H1 (cell line): ENCODE results near the gene RNF114. TPM values are rescaled to one million over a fixed set of nuclear protein-coding genes. Genes with fewer than 3 reads are reported as not detected.

Experiments
- CTCF ChIA-PET: fragments of 300-600 bp; sonication (Branson Sonifier 250); formaldehyde crosslinking; loops from one replicate; lab custom pipeline; 2021; ENCODE audit not compliant: partially characterized antibody; lab: Charles Lee
- POLR2A ChIA-PET: fragments of 300-600 bp; sonication (Branson Sonifier 250); formaldehyde crosslinking; loops from one replicate; lab custom pipeline; 2021; ENCODE audit warnings: inconsistent platforms; ENCODE audit not compliant: partially characterized antibody; lab: Charles Lee
- DNase-seq, 2 experiments: peaks; one replicate each; pipeline versions ENCODE4 v3.0.0 to v3.0.0-alpha.2; 2010 to 2022; ENCODE audit warnings: low spot score in 2 of 2, low read depth in 1 of 2, mixed read lengths in 1 of 2
- FAIRE-seq: peaks from 2 replicates; lab custom pipeline; 2011; peaks lifted over from hg19 to GRCh38; lab: Jason Lieb, UNC
- H2AFZ ChIP-seq: 2 replicates; pipeline ENCODE4 v1.8.1; 2012; ENCODE audit warnings: low read length, inconsistent platforms
- H2AK5ac ChIP-seq: 2 replicates; pipeline ENCODE4 v1.6.1; 2013; ENCODE audit warnings: low read depth, low read length
- H2BK120ac ChIP-seq: replicated peaks from 2 replicates; pipeline ENCODE3; 2013; ENCODE audit warnings: low read depth, low read length, inconsistent platforms
- H2BK12ac ChIP-seq: 2 replicates; pipeline ENCODE4 v1.6.1; 2013; ENCODE audit warnings: low read depth, low read length
- H2BK15ac ChIP-seq: 2 replicates; pipeline ENCODE4 v1.6.1; 2013; ENCODE audit warnings: low read length
- H2BK20ac ChIP-seq: 2 replicates; pipeline ENCODE4 v1.6.1; 2013; ENCODE audit warnings: low read length
- H2BK5ac ChIP-seq: 2 replicates; pipeline ENCODE4 v1.6.1; 2013; ENCODE audit warnings: low read depth, low read length
- H3K14ac ChIP-seq: 2 replicates; pipeline ENCODE4 v1.6.1; 2013; ENCODE audit warnings: inconsistent platforms; ENCODE audit not compliant: insufficient read length
- H3K18ac ChIP-seq: 2 replicates; pipeline ENCODE4 v1.6.1; 2013; ENCODE audit warnings: low read length; ENCODE audit errors: extremely low read depth
- H3K23ac ChIP-seq: 2 replicates; pipeline ENCODE4 v1.6.1; 2013; ENCODE audit warnings: inconsistent platforms; ENCODE audit not compliant: insufficient read length
- H3K23me2 ChIP-seq: 2 replicates; pipeline ENCODE4 v1.6.1; 2013; ENCODE audit warnings: low read depth, low read length
- H3K27ac ChIP-seq: 2 replicates; pipeline ENCODE4 v1.6.1; 2011; ENCODE audit warnings: low read depth, low read length, inconsistent platforms
- H3K27me3 ChIP-seq, 4 experiments: replicated peaks in 1 of 4; 1 replicate in 1 of 4; 2 replicates in 3 of 4; pipeline versions ENCODE4 v1.6.1 to v1.8.1; 2011 to 2013; ENCODE audit warnings: low read length in 3 of 4, mild to moderate bottlenecking in 3 of 4, inconsistent platforms in 2 of 4, mixed read lengths in 2 of 4, moderate library complexity in 1 of 4; ENCODE audit not compliant: control insufficient read depth in 3 of 4, insufficient read depth in 3 of 4; ENCODE audit errors: extremely low read depth in 1 of 4
- H3K36me3 ChIP-seq, 4 experiments: 2 replicates each; pipeline versions ENCODE4 v1.6.1 to v1.8.1; 2011 to 2013; ENCODE audit warnings: mild to moderate bottlenecking in 4 of 4, low read length in 3 of 4, moderate library complexity in 2 of 4, control low read depth in 1 of 4, inconsistent platforms in 1 of 4; ENCODE audit not compliant: insufficient read depth in 4 of 4, control insufficient read depth in 2 of 4
- H3K4ac ChIP-seq: replicated peaks from 2 replicates; pipeline ENCODE3; 2013; ENCODE audit warnings: low read length, low read depth, mixed read lengths, inconsistent platforms; ENCODE audit not compliant: insufficient read length
- H3K4me1 ChIP-seq, 4 experiments: replicated peaks in 1 of 4; 1 replicate in 1 of 4; 2 replicates in 3 of 4; pipeline versions ENCODE4 v1.6.1 to v1.8.1; 2011 to 2013; ENCODE audit warnings: low read length in 3 of 4, inconsistent platforms in 2 of 4, mixed read lengths in 1 of 4; ENCODE audit not compliant: insufficient read depth in 4 of 4, control insufficient read depth in 3 of 4
- H3K4me2 ChIP-seq, 2 experiments: 2 replicates each; pipeline versions ENCODE4 v1.6.1 to v1.8.1; 2011 to 2013; ENCODE audit warnings: low read depth in 2 of 2, low read length in 2 of 2, control low read depth in 1 of 2, inconsistent platforms in 1 of 2, mild to moderate bottlenecking in 1 of 2; ENCODE audit not compliant: insufficient read depth in 1 of 2
- H3K4me3 ChIP-seq, 4 experiments: fragments of 200-600, 300-600 bp in 1 of 4; sonication (generic), shearing (Covaris generic), sonication (Bioruptor Twin) in 1 of 4; 2 replicates each; pipeline versions ENCODE4 v1.5.1 to v1.8.1; 2011 to 2016; ENCODE audit warnings: low read length in 4 of 4, low read depth in 3 of 4, control low read depth in 2 of 4, inconsistent platforms in 2 of 4, mild to moderate bottlenecking in 2 of 4, mixed read lengths in 1 of 4, moderate library complexity in 1 of 4; ENCODE audit not compliant: insufficient read depth in 2 of 4; ENCODE audit errors: extremely low read depth in 1 of 4
- H3K56ac ChIP-seq: replicated peaks from 2 replicates; pipeline ENCODE3; 2013; ENCODE audit warnings: low read depth, mild to moderate bottlenecking, mixed read lengths, low read length, inconsistent platforms; ENCODE audit not compliant: insufficient read length
- H3K79me1 ChIP-seq: 2 replicates; pipeline ENCODE4 v1.6.1; 2013; ENCODE audit warnings: low read depth, low read length, control low read depth
- H3K79me2 ChIP-seq, 2 experiments: 2 replicates each; pipeline versions ENCODE4 v1.6.1 to v1.8.1; 2012 to 2013; ENCODE audit warnings: low read length in 2 of 2, mild to moderate bottlenecking in 2 of 2, inconsistent platforms in 1 of 2; ENCODE audit not compliant: insufficient read depth in 2 of 2, control insufficient read depth in 1 of 2
- H3K9ac ChIP-seq, 4 experiments: replicated peaks in 1 of 4; 1 replicate in 1 of 4; 2 replicates in 3 of 4; pipeline versions ENCODE4 v1.6.1 to v1.8.1; 2011 to 2013; ENCODE audit warnings: low read depth in 3 of 4, low read length in 3 of 4, control low read depth in 2 of 4, mild to moderate bottlenecking in 2 of 4, moderate library complexity in 2 of 4, inconsistent platforms in 1 of 4; ENCODE audit errors: extremely low read depth in 1 of 4
- H3K9me3 ChIP-seq, 2 experiments: 2 replicates each; pipeline versions ENCODE4 v1.6.1 to v1.8.1; 2012 to 2013; ENCODE audit warnings: mild to moderate bottlenecking in 2 of 2, moderate library complexity in 2 of 2, control low read depth in 1 of 2, inconsistent platforms in 1 of 2, low read depth in 1 of 2, low read length in 1 of 2, mixed read lengths in 1 of 2; ENCODE audit not compliant: insufficient read depth in 2 of 2
- H4K20me1 ChIP-seq, 2 experiments: replicated peaks in 1 of 2; 2 replicates each; pipeline versions ENCODE3 to v1.8.1; 2011 to 2013; ENCODE audit warnings: inconsistent platforms in 2 of 2, low read length in 2 of 2, mild to moderate bottlenecking in 1 of 2; ENCODE audit not compliant: insufficient read depth in 2 of 2, control insufficient read depth in 1 of 2
- H4K5ac ChIP-seq: 2 replicates; pipeline ENCODE4 v1.6.1; 2013; ENCODE audit warnings: low read length, low read depth, mixed read lengths, inconsistent platforms; ENCODE audit not compliant: insufficient read length
- H4K8ac ChIP-seq: 2 replicates; pipeline ENCODE4 v1.8.0; 2013; ENCODE audit warnings: mild to moderate bottlenecking, moderate library complexity, low read length, inconsistent platforms; ENCODE audit not compliant: insufficient read depth; ENCODE audit errors: extremely low read depth
- H4K91ac ChIP-seq: replicated peaks from 2 replicates; pipeline ENCODE3; 2013; ENCODE audit warnings: low read length, mixed read lengths, inconsistent platforms; ENCODE audit not compliant: insufficient read length
- CBX5 ChIP-seq: fragments of 300-800, 300-1000 bp; sonication (generic); IDR thresholded peaks from 2 replicates; pipeline ENCODE4 v1.7.1; 2016; ENCODE audit warnings: antibody characterized with exemption, low read length, low read depth
- CBX8 ChIP-seq: fragments of 300-800, 300-1000 bp; sonication (generic); IDR thresholded peaks from 2 replicates; pipeline ENCODE4 v1.7.1; 2016; ENCODE audit warnings: low read depth, low read length, borderline replicate concordance
- CEBPB ChIP-seq: IDR thresholded peaks from 2 replicates; pipeline ENCODE4 v1.6.1; 2012; ENCODE audit warnings: low read depth, low read length
- CREB1 ChIP-seq: IDR thresholded peaks from 2 replicates; pipeline ENCODE4 v1.6.1; 2012; ENCODE audit warnings: inconsistent platforms
- NANOG ChIP-seq: IDR thresholded peaks from 2 replicates; pipeline ENCODE4 v1.6.1; 2011; ENCODE audit warnings: low read length, low read depth, mild to moderate bottlenecking, inconsistent platforms; ENCODE audit not compliant: insufficient read depth, poor library complexity, severe bottlenecking
- PHF8 ChIP-seq: fragments of 200-600 bp; sonication (generic); conservative IDR thresholded peaks from 2 replicates; pipeline ENCODE4 v1.7.1; 2012; ENCODE audit warnings: low read depth, mild to moderate bottlenecking, inconsistent platforms, low read length, moderate library complexity
- POLR2A ChIP-seq, 2 experiments: IDR thresholded peaks; 1 replicate in 1 of 2; 2 replicates in 1 of 2; pipeline ENCODE4 v1.6.1; 2011; ENCODE audit warnings: low read depth in 2 of 2, low read length in 2 of 2, mild to moderate bottlenecking in 2 of 2; ENCODE audit errors: control extremely low read depth in 1 of 2
- RBBP5 ChIP-seq: IDR thresholded peaks from 2 replicates; pipeline ENCODE4 v1.7.1; 2012; ENCODE audit warnings: low read depth, mild to moderate bottlenecking, inconsistent platforms, low read length, moderate library complexity, borderline replicate concordance
- RNF2 ChIP-seq: fragments of 200-900, 300-1000 bp; sonication (generic); IDR thresholded peaks from 2 replicates; pipeline ENCODE4 v1.7.1; 2016; ENCODE audit warnings: borderline replicate concordance, low read depth, mild to moderate bottlenecking, antibody characterized with exemption, low read length; ENCODE audit not compliant: poor library complexity, severe bottlenecking; ENCODE audit errors: missing control alignments
- SAP30 ChIP-seq: fragments of 300-600 bp; sonication (generic); IDR thresholded peaks from 2 replicates; pipeline ENCODE4 v1.7.1; 2012; ENCODE audit warnings: low read length, moderate library complexity, mild to moderate bottlenecking, inconsistent platforms; ENCODE audit not compliant: insufficient read depth, insufficient replicate concordance
- SUZ12 ChIP-seq: fragments of 200-600 bp; sonication (generic); IDR thresholded peaks from 2 replicates; pipeline ENCODE4 v1.6.1; 2012; ENCODE audit warnings: mild to moderate bottlenecking, inconsistent platforms, low read length, moderate library complexity, mixed read lengths
- USF2 ChIP-seq: IDR thresholded peaks from 2 replicates; pipeline ENCODE4 v1.6.1; 2011; ENCODE audit warnings: low read length, improper control_type of control experiment
- WGBS, 2 experiments: shearing (Covaris generic) in 1 of 2; methylation state at CpG; one replicate each; pipeline versions ENCODE4 v1.1.6 to v1.1.7; 2013 to 2015; ENCODE audit warnings: low lambda C conversion rate in 2 of 2, mixed read lengths in 2 of 2, inconsistent platforms in 1 of 2, low coverage in 1 of 2, missing lambda C conversion rate in 1 of 2; ENCODE audit not compliant: insufficient replicate concordance in 2 of 2, insufficient coverage in 1 of 2, insufficient read length in 1 of 2; ENCODE audit errors: extremely low coverage in 1 of 2, missing lambda C conversion rate in 1 of 2; 5-methylcytosine and 5-hydroxymethylcytosine counted together
- polyA plus RNA-seq, 7 experiments: library from polyadenylated mRNA; depleted of rRNA in 3 of 7; stranded (reverse) in 5 of 7; unstranded in 2 of 7; fragments of >200 nt in 5 of 7; fragments of 200-250 nt in 2 of 7; gene quantifications; 1 replicate in 5 of 7; 2 replicates in 1 of 7; 4 replicates in 1 of 7; pipeline versions ENCODE4 v1.2.1 to v1.2.3, GENCODE V29; 2011 to 2013; ENCODE audit warnings: missing spikeins in 2 of 7, mixed read lengths in 2 of 7
- total RNA-seq: library from RNA; stranded (reverse); fragmentation: NEBNext Ultra II Directional; extraction: Animal tissue kit (Norgen Biotek cat#: 25700); gene quantifications from 2 replicates; pipeline ENCODE4 v1.2.1, GENCODE V29; 2021

RNF114 gene
- total and polyA plus RNA-seq, 2 of the 8 experiments (the other 6 are each of a cell fraction or from before 2014, with no cell fraction given) = 81.7 to 89.9 TPM

- POLR2A ChIA-PET = interaction anchor here (1.1 to 2.8 kb wide), 3 partner anchors 9 to 58 kb away, joined by 3 to 7 read pairs (median 4); partner anchors contain the start of gene SPATA2
- H4K8ac ChIP-seq = no peak overlapping the region; the same call in 1 of the 2 replicates
- H4K91ac ChIP-seq = no peak overlapping the region
- H3K79me2 ChIP-seq = peaks cover 0 to 19% of the 10 kb centered on the region in 2 experiments; a peak in 2 of 4 replicates
- no peak overlapping the region for H3K56ac ChIP-seq
- no peak overlapping the region for H2BK120ac ChIP-seq
- H3K23me2 ChIP-seq = no peaks in the 10 kb centered on the region
- WGBS, 2 experiments = 89% methylated on average over 13 of the region's 15 CpGs; no CpG with 5 or more reads in 1 of the 2 experiments
- H3K4me3 ChIP-seq = no peak overlapping the region
- DNase-seq (no peak), FAIRE-seq (no peak)
- H3K36me3 ChIP-seq = peaks cover 3 to 29% (median 9%) of the 10 kb centered on the region in 4 experiments; a peak in 5 of 8 replicates
- no peak overlapping the region for H3K18ac ChIP-seq
- H2AK5ac ChIP-seq = no peak overlapping the region
- H3K4me2 ChIP-seq = no peak overlapping the region
- H2BK5ac ChIP-seq = no peak overlapping the region
- H2AFZ ChIP-seq = no peak overlapping the region
- peaks cover 2 to 25% of the 10 kb centered on the region in 2 experiments for H4K20me1 ChIP-seq
- H3K14ac ChIP-seq = no peak overlapping the region
- H3K27ac ChIP-seq = no peak overlapping the region
- no peak overlapping the region for H2BK12ac ChIP-seq
- H3K9me3 ChIP-seq = no peaks in the 10 kb centered on the region
- H3K79me1 ChIP-seq = peaks cover 7% of the 10 kb centered on the region
- no peak overlapping the region for H3K9ac ChIP-seq
- H2BK20ac ChIP-seq = no peak overlapping the region
- H3K4me1 ChIP-seq = no peaks in the 10 kb centered on the region
- H3K23ac ChIP-seq = no peak overlapping the region
- H3K27me3 ChIP-seq = no peaks in the 10 kb centered on the region
- no peak overlapping the region for H4K5ac ChIP-seq
- TF ChIP-seq CEBPB (no peak), PHF8 (no peak), CREB1 (no peak), POLR2A (IDR thresholded peaks at IDR 0.05; ENCODE audit: control extremely low read depth in 1 of 2, low read depth in 2 of 2, low read length in 2 of 2) (no peak), NANOG (no peak), SAP30 (no peak), CBX5 (no peak), RNF2 (no peak), CBX8 (no peak), USF2 (no peak), SUZ12 (no peak), RBBP5 (no peak)
- H3K4ac ChIP-seq = no peak overlapping the region
- no peak overlapping the region for H2BK15ac ChIP-seq
- CTCF ChIA-PET = interaction anchor here (0.6 to 16.4 kb wide), 8 partner anchors 9 to 370 kb away, joined by 3 to 199 read pairs (median 4); no protein-coding TSS in a partner anchor
Observed at GRCh38 chr20:49906615-49907154, 29.5 kb upstream of the RNF114 start.
